IMR-90 (cell line): ENCODE measurements around the gene INTU. TPM values are rescaled to one million over a fixed set of nuclear protein-coding genes. Genes with fewer than 3 reads are reported as not detected.

Source experiments
- ATAC-seq: fragments of 200-7000 bp; cut with Tn5 transposase; 2 replicates; pipeline ENCODE4 v1.9.1; 2020; ENCODE audit warnings: low read depth, mild to moderate bottlenecking, moderate library complexity
- BruUV-seq: library from RNA; stranded (reverse); fragments of 400-500 nt; replicated peaks from 2 replicates; lab custom pipeline; 2021; lab: Mats Ljungman, UMichigan
- CTCF ChIA-PET: fragments of 300-600 bp; formaldehyde crosslinking; extraction: SDS; loops from one replicate; lab custom pipeline; 2021; ENCODE audit warnings: antibody characterized with exemption; lab: Yijun Ruan, JAX
- POLR2A ChIA-PET: fragments of 300-600 bp; sonication (Branson Sonifier 250); formaldehyde crosslinking; loops from one replicate; lab custom pipeline; 2022; ENCODE audit warnings: antibody characterized with exemption; ENCODE audit not compliant: unreplicated experiment; lab: Charles Lee
- DNase-seq: peaks from one replicate; pipeline ENCODE4 v3.0.0; 2013
- H2AFZ ChIP-seq: replicated peaks from 2 replicates; pipeline ENCODE3; 2013; ENCODE audit warnings: low read length, mild to moderate bottlenecking; ENCODE audit not compliant: poor library complexity
- H2AK5ac ChIP-seq: 2 replicates; pipeline ENCODE4 v1.6.1; 2013; ENCODE audit warnings: low read depth, low read length, inconsistent platforms
- H2AK9ac ChIP-seq: replicated peaks from 2 replicates; pipeline ENCODE3; 2013; ENCODE audit warnings: mild to moderate bottlenecking, low read depth, low read length, moderate library complexity; ENCODE audit not compliant: poor library complexity
- H2BK120ac ChIP-seq: 2 replicates; pipeline ENCODE4 v1.6.1; 2013; ENCODE audit warnings: low read depth, low read length, inconsistent platforms
- H2BK15ac ChIP-seq: 3 replicates; pipeline ENCODE4 v1.6.1; 2013; ENCODE audit warnings: low read depth, low read length, inconsistent platforms
- H2BK20ac ChIP-seq: 2 replicates; pipeline ENCODE4 v1.6.1; 2013; ENCODE audit warnings: low read depth, mild to moderate bottlenecking, inconsistent platforms, low read length, moderate library complexity
- H2BK5ac ChIP-seq: 2 replicates; pipeline ENCODE4 v1.6.1; 2013; ENCODE audit warnings: mild to moderate bottlenecking, low read depth, low read length, inconsistent platforms; ENCODE audit not compliant: poor library complexity, severe bottlenecking
- H3K14ac ChIP-seq: replicated peaks from 2 replicates; pipeline ENCODE4 v1.6.1; 2013; ENCODE audit warnings: low read depth, low read length, inconsistent platforms
- H3K18ac ChIP-seq: 2 replicates; pipeline ENCODE4 v1.6.1; 2013; ENCODE audit warnings: low read depth, low read length, control low read depth
- H3K23ac ChIP-seq: 2 replicates; pipeline ENCODE4 v1.6.1; 2013; ENCODE audit warnings: low read depth, low read length, inconsistent platforms
- H3K27ac ChIP-seq: 2 replicates; pipeline ENCODE4 v1.5.1; 2013; ENCODE audit warnings: mild to moderate bottlenecking, control low read depth, low read length; ENCODE audit not compliant: insufficient read depth
- H3K27me3 ChIP-seq: 2 replicates; pipeline ENCODE4 v1.6.1; 2013; ENCODE audit warnings: low read length; ENCODE audit not compliant: control insufficient read depth, insufficient read depth
- H3K36me3 ChIP-seq: 2 replicates; pipeline ENCODE4 v1.6.1; 2013; ENCODE audit warnings: low read length, mixed read lengths; ENCODE audit not compliant: control insufficient read depth, insufficient read depth
- H3K4ac ChIP-seq: 2 replicates; pipeline ENCODE4 v1.6.1; 2013; ENCODE audit warnings: low read depth, low read length, inconsistent platforms
- H3K4me1 ChIP-seq: 2 replicates; pipeline ENCODE4 v1.6.1; 2013; ENCODE audit warnings: low read length, mixed read lengths; ENCODE audit not compliant: control insufficient read depth, insufficient read depth
- H3K4me2 ChIP-seq: 2 replicates; pipeline ENCODE4 v1.6.1; 2013; ENCODE audit warnings: low read depth, mild to moderate bottlenecking, control low read depth, low read length, moderate library complexity
- H3K4me3 ChIP-seq: 2 replicates; pipeline ENCODE4 v1.5.1; 2013; ENCODE audit warnings: low read depth, mild to moderate bottlenecking, control low read depth, low read length, moderate library complexity; ENCODE audit not compliant: insufficient read depth
- H3K56ac ChIP-seq: 2 replicates; pipeline ENCODE4 v1.6.1; 2013; ENCODE audit warnings: low read length, inconsistent platforms; ENCODE audit not compliant: insufficient read depth; ENCODE audit errors: extremely low read depth
- H3K79me1 ChIP-seq, 2 experiments: 2 replicates each; pipeline ENCODE4 v1.6.1; 2013; ENCODE audit warnings: low read length in 2 of 2, inconsistent platforms in 1 of 2, low read depth in 1 of 2
- H3K9ac ChIP-seq: 2 replicates; pipeline ENCODE4 v1.6.1; 2013; ENCODE audit warnings: low read depth, low read length, control low read depth
- H3K9me1 ChIP-seq: 2 replicates; pipeline ENCODE4 v1.6.1; 2013; ENCODE audit warnings: low read length, inconsistent platforms; ENCODE audit not compliant: insufficient read depth
- H3K9me3 ChIP-seq: 2 replicates; pipeline ENCODE4 v1.6.1; 2013; ENCODE audit warnings: low read length; ENCODE audit not compliant: control insufficient read depth, insufficient read depth
- H4K20me1 ChIP-seq: 2 replicates; pipeline ENCODE4 v1.6.1; 2013; ENCODE audit warnings: low read length, inconsistent platforms; ENCODE audit not compliant: insufficient read depth
- H4K5ac ChIP-seq: 2 replicates; pipeline ENCODE4 v1.6.1; 2013; ENCODE audit warnings: mild to moderate bottlenecking, low read depth, low read length, control low read depth
- H4K8ac ChIP-seq, 2 experiments: 2 replicates each; pipeline ENCODE4 v1.6.1; 2013; ENCODE audit warnings: low read depth in 2 of 2, low read length in 2 of 2, control low read depth in 1 of 2, inconsistent platforms in 1 of 2
- H4K91ac ChIP-seq: 2 replicates; pipeline ENCODE4 v1.6.1; 2013; ENCODE audit warnings: low read depth, low read length, inconsistent platforms; ENCODE audit not compliant: insufficient read depth
- CEBPB ChIP-seq: IDR thresholded peaks from 2 replicates; pipeline ENCODE4 v1.6.1; 2012; ENCODE audit warnings: low read depth, low read length, improper control_type of control experiment
- CHD1 ChIP-seq: IDR thresholded peaks from 2 replicates; pipeline ENCODE4 v1.6.1; 2012; ENCODE audit warnings: low read depth, low read length, improper control_type of control experiment
- MAFK ChIP-seq: IDR thresholded peaks from 2 replicates; pipeline ENCODE4 v1.6.1; 2012; ENCODE audit warnings: low read depth, low read length, improper control_type of control experiment
- RAD21 ChIP-seq: IDR thresholded peaks from 2 replicates; pipeline ENCODE4 v1.6.1; 2012; ENCODE audit warnings: low read length, improper control_type of control experiment
- RCOR1 ChIP-seq: IDR thresholded peaks from 2 replicates; pipeline ENCODE4 v1.6.1; 2012; ENCODE audit warnings: mild to moderate bottlenecking, low read length, improper control_type of control experiment; ENCODE audit not compliant: insufficient replicate concordance
- dilution Hi-C: fragments of 300-500 bp; cut with HindIII; formaldehyde crosslinking; loops from one replicate; pipeline ENCODE4 v1.14.3; 2018; ENCODE audit warnings: low sequenced_read_pairs; ENCODE audit not compliant: unreplicated experiment
- in situ Hi-C: fragments of 300-500 bp; cut with MboI; formaldehyde crosslinking; loops from 3 replicates; pipeline ENCODE4 v1.14.3; 2019; ENCODE audit warnings: low sequenced_read_pairs, inconsistent platforms, mixed read lengths
- intact Hi-C: fragments of 100-400 bp; cut with micrococcal nuclease; formaldehyde crosslinking; loops from 2 replicates; pipeline ENCODE4 v1.10.0; 2022
- polyA plus RNA-seq, 3 experiments: library from polyadenylated mRNA; depleted of rRNA; stranded (reverse); fragments of >200 nt; gene quantifications; 2 replicates each; pipeline ENCODE4 v1.2.3, GENCODE V29; 2012; ENCODE audit warnings: low replicate concordance in 1 of 3
- total RNA-seq: library from RNA; depleted of rRNA; stranded (reverse); fragments of >200 nt; gene quantifications from 2 replicates; pipeline ENCODE4 v1.2.3, GENCODE V29; 2012
- TF ChIP-seq, protein P1 (sequence below): fragments of 150-350 bp; IDR thresholded peaks from 2 replicates; pipeline ENCODE4 v1.6.1; 2016; ENCODE audit warnings: low read depth, mild to moderate bottlenecking, low read length, moderate library complexity, borderline replicate concordance
- TF ChIP-seq, protein P2 (sequence below): fragments of 150-350 bp; IDR thresholded peaks from 2 replicates; pipeline ENCODE4 v1.6.1; 2017; ENCODE audit warnings: mild to moderate bottlenecking, antibody characterized with exemption, low read length, low read depth

Gene INTU
- total and polyA plus RNA-seq, 2 of the 4 experiments (the other 2 are of a cell fraction): 6.5 to 10.8 TPM

DNA sequence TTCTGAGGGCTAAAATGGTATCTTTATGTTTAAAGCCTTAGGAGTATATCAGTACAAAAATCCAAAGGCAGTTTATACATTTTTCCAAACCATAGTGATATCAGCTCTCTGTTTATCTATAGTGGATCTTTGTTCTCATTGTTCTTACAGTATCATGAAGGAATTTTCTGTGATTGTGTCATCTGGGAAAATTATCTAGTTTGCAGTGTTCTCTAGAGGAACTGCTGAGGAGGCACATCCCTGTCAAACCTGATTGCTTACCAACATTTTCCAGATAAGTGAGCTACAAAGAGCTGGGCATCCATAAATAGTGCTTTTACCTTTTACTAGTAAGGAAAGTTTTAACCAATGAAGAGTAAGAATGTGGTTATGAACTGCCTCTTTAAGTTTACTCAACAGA lies 52.5 kb downstream of the INTU start:
- Histone ChIP-seq H4K5ac (no peak overlapping the region), H4K8ac (no peak overlapping the region), H2AK9ac (no peak overlapping the region), H3K4me2 (no peak overlapping the region), H4K91ac (no peak overlapping the region), H2AFZ (no peak overlapping the region), H3K4me3 (no peak overlapping the region), H4K20me1 (no peaks in the 10 kb centered on the region), H3K4ac (no peak overlapping the region), H2BK20ac (no peak overlapping the region), H2BK120ac (no peak overlapping the region), H3K9ac (no peak overlapping the region), H3K79me1 (no peaks in the 10 kb centered on the region; a peak in 1 of 4 replicates), H3K14ac (no peak overlapping the region), H3K56ac (no peak overlapping the region), H3K27me3 (no peaks in the 10 kb centered on the region), H3K9me1 (no peaks in the 10 kb centered on the region), H2BK5ac (no peak overlapping the region), H3K9me3 (no peaks in the 10 kb centered on the region), H3K23ac (no peak overlapping the region), H3K36me3 (0 out of 2 replicates have a peak, but pooled peaks cover 1% of the 10 kb centered on the region), H3K4me1 (0 out of 2 replicates have a peak, but pooled peaks cover 2% of the 10 kb centered on the region), H3K27ac (no peak overlapping the region), H2AK5ac (no peak overlapping the region), H2BK15ac (no peak overlapping the region), H3K18ac (no peak overlapping the region)
- ATAC-seq: peak; percentile 53
- peak; percentile 73 for DNase-seq
- TF ChIP-seq, protein P1, sequence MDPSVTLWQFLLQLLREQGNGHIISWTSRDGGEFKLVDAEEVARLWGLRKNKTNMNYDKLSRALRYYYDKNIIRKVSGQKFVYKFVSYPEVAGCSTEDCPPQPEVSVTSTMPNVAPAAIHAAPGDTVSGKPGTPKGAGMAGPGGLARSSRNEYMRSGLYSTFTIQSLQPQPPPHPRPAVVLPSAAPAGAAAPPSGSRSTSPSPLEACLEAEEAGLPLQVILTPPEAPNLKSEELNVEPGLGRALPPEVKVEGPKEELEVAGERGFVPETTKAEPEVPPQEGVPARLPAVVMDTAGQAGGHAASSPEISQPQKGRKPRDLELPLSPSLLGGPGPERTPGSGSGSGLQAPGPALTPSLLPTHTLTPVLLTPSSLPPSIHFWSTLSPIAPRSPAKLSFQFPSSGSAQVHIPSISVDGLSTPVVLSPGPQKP: no peak
- TF ChIP-seq, protein P2, sequence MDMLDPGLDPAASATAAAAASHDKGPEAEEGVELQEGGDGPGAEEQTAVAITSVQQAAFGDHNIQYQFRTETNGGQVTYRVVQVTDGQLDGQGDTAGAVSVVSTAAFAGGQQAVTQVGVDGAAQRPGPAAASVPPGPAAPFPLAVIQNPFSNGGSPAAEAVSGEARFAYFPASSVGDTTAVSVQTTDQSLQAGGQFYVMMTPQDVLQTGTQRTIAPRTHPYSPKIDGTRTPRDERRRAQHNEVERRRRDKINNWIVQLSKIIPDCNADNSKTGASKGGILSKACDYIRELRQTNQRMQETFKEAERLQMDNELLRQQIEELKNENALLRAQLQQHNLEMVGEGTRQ: no peak
- peak; percentile 82 for TF ChIP-seq MAFK
- no peak for TF ChIP-seq CHD1
- TF ChIP-seq RCOR1: no peak
- no peak for TF ChIP-seq RAD21
- TF ChIP-seq CEBPB: peak; percentile 68; the same call in 1 of the 2 replicates
- in situ Hi-C loops (no loop called here), intact Hi-C loops (no loop called here), dilution Hi-C loops (no loop called here)
- POLR2A ChIA-PET: no interaction called here
- BruUV-seq: no TSS peak
- CTCF ChIA-PET: no interaction called here
